Mesenchymal stem cell (in vitro differentiated cells and primary cell): ENCODE measurements around the gene NFASC.

Source experiments
- DNase-seq: peaks from one replicate; pipeline ENCODE4 v3.0.0-alpha.2; 2013
- H2AFZ ChIP-seq: one replicate; pipeline ENCODE4 v1.6.1; 2013; ENCODE audit warnings: low read depth, mild to moderate bottlenecking, control low read depth, inconsistent platforms, low read length, moderate library complexity
- H2AK5ac ChIP-seq: 2 replicates; pipeline ENCODE4 v1.6.1; 2013; ENCODE audit warnings: low read length, moderate library complexity, mild to moderate bottlenecking, inconsistent platforms; ENCODE audit not compliant: severe bottlenecking
- H2BK120ac ChIP-seq: one replicate; pipeline ENCODE4 v1.6.1; 2013; ENCODE audit warnings: low read depth, mild to moderate bottlenecking, inconsistent platforms, low read length, moderate library complexity
- H2BK12ac ChIP-seq, 2 experiments: one replicate each; pipeline ENCODE4 v1.6.1; 2013; ENCODE audit warnings: inconsistent platforms in 2 of 2, low read length in 2 of 2, mild to moderate bottlenecking in 2 of 2, moderate library complexity in 2 of 2, control low read depth in 1 of 2
- H2BK15ac ChIP-seq: one replicate; pipeline ENCODE4 v1.6.1; 2013; ENCODE audit warnings: mild to moderate bottlenecking, low read depth, inconsistent platforms; ENCODE audit not compliant: poor library complexity, severe bottlenecking
- H2BK5ac ChIP-seq: 2 replicates; pipeline ENCODE4 v1.6.1; 2013; ENCODE audit warnings: low read depth, mild to moderate bottlenecking, low read length, control low read depth, inconsistent platforms; ENCODE audit not compliant: poor library complexity, severe bottlenecking
- H3K14ac ChIP-seq, 2 experiments: one replicate each; pipeline ENCODE4 v1.6.1; 2013; ENCODE audit warnings: inconsistent platforms in 2 of 2, low read length in 2 of 2, control low read depth in 1 of 2, mild to moderate bottlenecking in 1 of 2, moderate library complexity in 1 of 2
- H3K18ac ChIP-seq, 2 experiments: one replicate each; pipeline ENCODE4 v1.6.1; 2013; ENCODE audit warnings: inconsistent platforms in 2 of 2, low read length in 2 of 2, control low read depth in 1 of 2, low read depth in 1 of 2, mild to moderate bottlenecking in 1 of 2
- H3K23ac ChIP-seq, 2 experiments: one replicate each; pipeline ENCODE4 v1.6.1; 2013; ENCODE audit warnings: inconsistent platforms in 2 of 2, low read length in 2 of 2, mild to moderate bottlenecking in 2 of 2, moderate library complexity in 2 of 2, control low read depth in 1 of 2
- H3K27ac ChIP-seq: 2 replicates; pipeline ENCODE4 v1.5.1; 2013; ENCODE audit warnings: mild to moderate bottlenecking, moderate library complexity, low read length, control low read depth, inconsistent platforms; ENCODE audit not compliant: poor library complexity, severe bottlenecking
- H3K27me3 ChIP-seq, 2 experiments: 2 replicates each; pipeline versions ENCODE4 v1.6.1 to v1.7.0; 2013; ENCODE audit warnings: low read length in 2 of 2, mild to moderate bottlenecking in 2 of 2, moderate library complexity in 2 of 2, control low read depth in 1 of 2, inconsistent platforms in 1 of 2; ENCODE audit not compliant: control insufficient read depth in 1 of 2, insufficient read depth in 1 of 2
- H3K36me3 ChIP-seq, 2 experiments: 2 replicates each; pipeline versions ENCODE4 v1.6.1 to v1.7.0; 2013; ENCODE audit warnings: low read length in 2 of 2, control low read depth in 1 of 2, inconsistent platforms in 1 of 2, low read depth in 1 of 2, mild to moderate bottlenecking in 1 of 2; ENCODE audit not compliant: insufficient read depth in 2 of 2, control insufficient read depth in 1 of 2
- H3K4ac ChIP-seq, 2 experiments: one replicate each; pipeline ENCODE4 v1.6.1; 2013; ENCODE audit warnings: inconsistent platforms in 2 of 2, low read length in 2 of 2, mild to moderate bottlenecking in 2 of 2, moderate library complexity in 2 of 2, control low read depth in 1 of 2, low read depth in 1 of 2
- H3K4me1 ChIP-seq: 2 replicates; pipeline ENCODE4 v1.6.1; 2013; ENCODE audit warnings: low read depth, low read length, control low read depth; ENCODE audit not compliant: control insufficient read depth, insufficient read depth
- H3K4me2 ChIP-seq: 2 replicates; pipeline ENCODE4 v1.6.1; 2013; ENCODE audit warnings: low read length, mild to moderate bottlenecking, inconsistent platforms; ENCODE audit not compliant: poor library complexity, severe bottlenecking
- H3K4me3 ChIP-seq, 2 experiments: 2 replicates each; pipeline versions ENCODE4 v1.5.1 to v1.7.0; 2013; ENCODE audit warnings: low read length in 2 of 2, mild to moderate bottlenecking in 2 of 2, control low read depth in 1 of 2, low read depth in 1 of 2; ENCODE audit not compliant: insufficient read depth in 1 of 2
- H3K79me1 ChIP-seq: replicated peaks from 2 replicates; pipeline ENCODE4 v1.6.1; 2013; ENCODE audit warnings: mild to moderate bottlenecking, control low read depth, low read length, inconsistent platforms; ENCODE audit not compliant: poor library complexity, severe bottlenecking
- H3K9ac ChIP-seq: 2 replicates; pipeline ENCODE4 v1.7.0; 2013; ENCODE audit warnings: mild to moderate bottlenecking, low read length, moderate library complexity
- H3K9me3 ChIP-seq: 2 replicates; pipeline ENCODE4 v1.7.0; 2013; ENCODE audit warnings: mild to moderate bottlenecking, low read length; ENCODE audit not compliant: control insufficient read depth
- H4K8ac ChIP-seq: one replicate; pipeline ENCODE4 v1.6.1; 2013; ENCODE audit warnings: inconsistent platforms, mild to moderate bottlenecking, low read length, moderate library complexity
- H4K91ac ChIP-seq: one replicate; pipeline ENCODE4 v1.6.1; 2013; ENCODE audit warnings: mild to moderate bottlenecking, low read length, inconsistent platforms
- WGBS: methylation state at CpG from one replicate; pipeline ENCODE4 v1.1.7; 2013; ENCODE audit warnings: mixed read lengths; 5-methylcytosine and 5-hydroxymethylcytosine counted together

The NFASC gene

DNA sequence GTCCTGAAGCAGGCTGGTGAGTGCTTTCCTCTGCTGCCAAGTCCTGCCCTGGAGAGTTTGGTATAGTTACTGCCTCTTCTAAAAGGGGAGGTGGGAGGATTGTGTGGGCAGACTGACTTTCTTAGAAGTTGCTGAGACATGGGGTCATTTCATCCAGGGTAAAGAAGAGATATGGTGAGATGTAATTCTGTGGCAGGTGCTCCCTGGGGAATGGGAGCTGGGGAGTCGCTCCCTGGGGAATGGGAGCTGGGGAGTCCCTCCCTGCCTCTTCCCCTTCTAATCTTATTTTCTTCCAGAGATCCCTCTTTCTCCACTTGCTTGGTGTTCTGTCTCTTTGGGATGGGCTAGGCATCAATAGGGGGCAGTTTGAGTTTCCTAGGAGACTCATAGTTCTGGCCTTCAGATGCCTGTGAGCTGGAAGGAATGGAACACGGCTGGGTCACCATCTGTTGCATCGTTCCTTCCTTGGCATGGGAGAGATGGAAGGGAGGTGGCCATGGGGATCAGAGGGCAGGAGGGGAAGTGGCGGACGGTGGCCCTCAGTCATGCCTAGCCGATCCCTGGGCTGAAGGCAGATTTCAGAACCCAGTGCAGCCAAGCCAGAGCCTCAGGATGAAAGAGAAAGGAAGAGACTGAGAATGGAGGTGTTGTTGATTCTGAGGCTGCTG, 59.0 kb downstream of the NFASC start:
- H2AK5ac ChIP-seq, result no peak overlapping the region
- no peaks in the 10 kb centered on the region for H3K9me3 ChIP-seq
- DNase-seq, result no peak
- no peak overlapping the region for H2AFZ ChIP-seq
- WGBS, result 78% methylated on average over 5 of the region's 6 CpGs
- H3K27ac ChIP-seq, result no peak overlapping the region
- no peak overlapping the region for H2BK5ac ChIP-seq
- peaks cover 0 to 49% of the 10 kb centered on the region in 2 experiments for H3K27me3 ChIP-seq
- H4K91ac ChIP-seq, result no peak overlapping the region
- no peak overlapping the region for H3K4me2 ChIP-seq
- H3K4me1 ChIP-seq, result no peaks in the 10 kb centered on the region
- no peak overlapping the region for H3K9ac ChIP-seq
- no peak overlapping the region for H2BK120ac ChIP-seq
- no peak overlapping the region for H3K4ac ChIP-seq
- no peak overlapping the region for H4K8ac ChIP-seq
- peaks cover 0 to 20% of the 10 kb centered on the region in 2 experiments for H3K36me3 ChIP-seq
- H3K14ac ChIP-seq, result no peak overlapping the region
- H3K4me3 ChIP-seq, result no peak overlapping the region
- H3K79me1 ChIP-seq, result no peaks in the 10 kb centered on the region
- no peak overlapping the region for H3K23ac ChIP-seq
- H2BK12ac ChIP-seq, result no peak overlapping the region
- H3K18ac ChIP-seq, result no peak overlapping the region
- no peak overlapping the region for H2BK15ac ChIP-seq

DNA sequence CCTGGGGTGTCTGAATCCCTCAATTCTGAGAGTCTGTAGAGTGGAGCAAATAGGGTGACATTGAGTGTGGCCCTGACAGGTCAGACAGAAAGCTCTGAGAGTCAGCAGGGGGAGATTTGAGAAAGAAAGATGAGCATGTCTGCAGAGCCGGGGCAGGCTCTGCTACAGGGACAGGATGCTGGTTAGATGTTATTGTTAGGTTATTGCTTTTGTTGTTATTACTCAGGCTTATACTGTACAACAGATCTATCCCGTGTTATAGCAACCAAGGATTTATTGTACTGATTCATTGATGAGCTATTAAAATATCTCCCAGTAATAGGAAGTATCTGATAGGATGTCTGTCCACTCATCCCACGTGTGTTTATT, 59.5 kb downstream of the NFASC start:
- WGBS, result 59% methylated on average over 2 of the region's 3 CpGs
- Histone ChIP-seq H3K27me3 (peaks cover 0 to 46% of the 10 kb centered on the region in 2 experiments), H2BK12ac (no peak overlapping the region), H2BK5ac (no peak overlapping the region), H2BK120ac (no peak overlapping the region), H3K4me2 (no peak overlapping the region), H3K4me1 (no peaks in the 10 kb centered on the region), H3K4me3 (no peak overlapping the region), H3K9ac (no peak overlapping the region), H3K9me3 (no peaks in the 10 kb centered on the region), H4K8ac (no peak overlapping the region), H3K27ac (no peak overlapping the region), H2AFZ (no peak overlapping the region), H3K79me1 (no peaks in the 10 kb centered on the region), H3K36me3 (peaks cover 0 to 20% of the 10 kb centered on the region in 2 experiments), H2AK5ac (no peak overlapping the region), H3K23ac (no peak overlapping the region), H4K91ac (no peak overlapping the region), H2BK15ac (no peak overlapping the region), H3K18ac (no peak overlapping the region), H3K14ac (no peak overlapping the region), H3K4ac (no peak overlapping the region)
- no peak for DNase-seq

DNA sequence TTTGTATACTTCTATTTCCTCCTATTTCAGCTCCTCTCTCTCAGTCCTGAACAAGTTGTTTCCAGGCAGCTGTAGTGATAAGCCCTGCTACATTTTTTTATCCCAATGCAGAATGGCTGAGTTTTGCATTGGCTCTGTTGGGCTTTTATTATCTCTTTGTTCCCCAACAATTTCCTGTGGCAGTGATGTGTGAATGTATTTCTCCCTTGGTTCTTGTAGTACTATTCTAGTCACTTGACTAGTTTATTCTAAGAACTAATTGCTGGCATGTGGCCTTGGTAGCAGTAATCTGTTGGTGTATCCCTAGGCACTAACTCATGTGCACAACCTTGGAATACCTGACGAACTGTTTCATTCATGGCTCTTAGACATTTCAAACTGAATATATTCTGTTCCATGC, 60.7 kb downstream of the NFASC start:
- Histone ChIP-seq H2BK15ac (no peak overlapping the region), H3K9me3 (no peaks in the 10 kb centered on the region), H3K4me1 (no peaks in the 10 kb centered on the region), H3K4me2 (no peak overlapping the region), H2BK120ac (no peak overlapping the region), H4K8ac (no peak overlapping the region), H3K23ac (no peak overlapping the region), H2BK5ac (no peak overlapping the region), H3K14ac (no peak overlapping the region), H2AFZ (no peak overlapping the region), H3K79me1 (no peaks in the 10 kb centered on the region), H3K9ac (no peak overlapping the region), H3K18ac (no peak overlapping the region), H3K27me3 (peaks cover 0 to 40% of the 10 kb centered on the region in 2 experiments), H2AK5ac (no peak overlapping the region), H3K36me3 (peaks cover 0 to 20% of the 10 kb centered on the region in 2 experiments), H3K4me3 (no peak overlapping the region), H4K91ac (no peak overlapping the region), H3K4ac (no peak overlapping the region), H2BK12ac (no peak overlapping the region), H3K27ac (no peak overlapping the region)
- DNase-seq, result no peak
- 90% methylated on average over 1 of the region's 1 CpG for WGBS

DNA sequence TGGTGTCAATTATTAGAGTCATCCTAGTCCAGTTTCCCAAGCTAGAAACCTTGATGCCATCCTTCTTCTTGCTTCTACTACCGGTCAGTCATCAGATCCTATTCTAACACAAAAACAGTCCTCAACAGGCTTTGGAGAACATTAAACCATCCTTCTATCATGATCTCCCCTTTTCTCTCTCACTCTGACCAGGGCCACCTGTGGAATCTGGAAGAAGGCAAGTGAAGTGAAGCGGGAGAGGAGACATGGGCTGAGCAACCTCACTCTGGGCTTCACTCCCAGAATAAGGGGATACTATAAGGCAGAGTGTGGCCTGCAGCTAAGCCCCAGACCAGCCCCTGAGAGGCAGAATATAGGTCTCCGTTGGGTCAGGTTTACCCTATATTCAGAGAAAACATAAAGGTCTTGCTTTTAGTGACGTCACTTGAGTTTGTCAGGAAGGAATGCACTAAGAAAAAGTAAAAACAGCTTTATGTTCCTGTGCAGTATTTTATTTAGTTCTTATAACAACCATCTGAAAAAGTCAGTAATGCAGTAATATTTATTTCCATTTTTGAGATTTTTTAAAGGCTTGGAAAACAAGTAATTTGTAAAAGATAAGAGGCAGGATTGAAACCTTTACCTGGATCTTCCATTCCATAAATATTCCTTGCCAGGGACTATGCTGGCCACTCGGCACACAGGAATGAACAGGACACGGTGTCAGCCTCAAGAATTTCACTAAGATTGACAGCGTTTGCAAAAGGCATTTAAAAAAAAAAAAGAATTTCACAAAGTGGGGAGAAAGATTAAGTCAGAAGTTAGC, 61.3 kb downstream of the NFASC start:
- Histone ChIP-seq H2BK12ac (no peak overlapping the region), H3K4me1 (no peaks in the 10 kb centered on the region), H2AK5ac (no peak overlapping the region), H3K27ac (no peak overlapping the region), H2BK5ac (no peak overlapping the region), H3K27me3 (peaks cover 0 to 40% of the 10 kb centered on the region in 2 experiments), H3K36me3 (peaks cover 0 to 20% of the 10 kb centered on the region in 2 experiments), H3K18ac (no peak overlapping the region), H3K4me3 (no peak overlapping the region), H3K9ac (no peak overlapping the region), H3K9me3 (no peaks in the 10 kb centered on the region), H3K4ac (no peak overlapping the region), H2BK120ac (no peak overlapping the region), H4K8ac (no peak overlapping the region), H3K14ac (no peak overlapping the region), H4K91ac (no peak overlapping the region), H3K23ac (no peak overlapping the region), H3K4me2 (no peak overlapping the region), H3K79me1 (no peaks in the 10 kb centered on the region), H2AFZ (no peak overlapping the region), H2BK15ac (no peak overlapping the region)
- DNase-seq, result no peak
- WGBS, result 81% methylated on average over 7 of the region's 7 CpGs
